Left ventricle myocardium inferior (tissue), 1 donor: Measurements from ENCODE around the gene HBA1. TPM values are rescaled to one million over a fixed set of nuclear protein-coding genes. Genes with fewer than 3 reads are reported as not detected.

Experiments
- DNase-seq: peaks from one replicate; pipeline ENCODE4 v3.0.0-alpha.2; 2020
- H3K27ac ChIP-seq: fragments of 200-600 bp; replicated peaks from 2 replicates; pipeline ENCODE4 v1.8.0; 2021
- H3K27me3 ChIP-seq: fragments of 200-600 bp; 2 replicates; pipeline ENCODE4 v1.8.0; 2021; ENCODE audit warnings: low read depth
- H3K36me3 ChIP-seq: fragments of 200-600 bp; 2 replicates; pipeline ENCODE4 v1.8.0; 2021
- H3K4me1 ChIP-seq: fragments of 200-600 bp; 2 replicates; pipeline ENCODE4 v1.8.0; 2021
- H3K4me3 ChIP-seq: fragments of 200-600 bp; 2 replicates; pipeline ENCODE4 v1.8.0; 2021; ENCODE audit warnings: mild to moderate bottlenecking, moderate library complexity
- H3K9me3 ChIP-seq: fragments of 200-600 bp; replicated peaks from 2 replicates; pipeline ENCODE4 v1.8.0; 2021
- intact Hi-C: fragments of 100-400 bp; cut with micrococcal nuclease; formaldehyde crosslinking; loops from one replicate; pipeline ENCODE4 v1.11.0; 2022
- total RNA-seq: library from RNA; stranded (reverse); fragmentation: NEBNext Ultra II Directional; extraction: Animal tissue kit (Norgen Biotek cat#: 25700); gene quantifications from one replicate; pipeline ENCODE4 v1.2.1, GENCODE V29; 2021
- TF ChIP-seq, protein P1 (sequence below): fragments of 200-600 bp; IDR thresholded peaks from 2 replicates; pipeline ENCODE4 v1.8.0; 2021; ENCODE audit warnings: antibody characterized with exemption, mild to moderate bottlenecking, borderline replicate concordance
- donor health status: DM: no; HTN: yes; CAD: no; lungs with severe emphysema.

HBA1 gene
- total RNA-seq, 1 donor from 2014 or later, result 78.7 TPM

- intact Hi-C loops, result no loop called here
- no peak overlapping the region for H3K27ac ChIP-seq
- no peaks in the 10 kb centered on the region for H3K36me3 ChIP-seq
- TF ChIP-seq, protein P1, sequence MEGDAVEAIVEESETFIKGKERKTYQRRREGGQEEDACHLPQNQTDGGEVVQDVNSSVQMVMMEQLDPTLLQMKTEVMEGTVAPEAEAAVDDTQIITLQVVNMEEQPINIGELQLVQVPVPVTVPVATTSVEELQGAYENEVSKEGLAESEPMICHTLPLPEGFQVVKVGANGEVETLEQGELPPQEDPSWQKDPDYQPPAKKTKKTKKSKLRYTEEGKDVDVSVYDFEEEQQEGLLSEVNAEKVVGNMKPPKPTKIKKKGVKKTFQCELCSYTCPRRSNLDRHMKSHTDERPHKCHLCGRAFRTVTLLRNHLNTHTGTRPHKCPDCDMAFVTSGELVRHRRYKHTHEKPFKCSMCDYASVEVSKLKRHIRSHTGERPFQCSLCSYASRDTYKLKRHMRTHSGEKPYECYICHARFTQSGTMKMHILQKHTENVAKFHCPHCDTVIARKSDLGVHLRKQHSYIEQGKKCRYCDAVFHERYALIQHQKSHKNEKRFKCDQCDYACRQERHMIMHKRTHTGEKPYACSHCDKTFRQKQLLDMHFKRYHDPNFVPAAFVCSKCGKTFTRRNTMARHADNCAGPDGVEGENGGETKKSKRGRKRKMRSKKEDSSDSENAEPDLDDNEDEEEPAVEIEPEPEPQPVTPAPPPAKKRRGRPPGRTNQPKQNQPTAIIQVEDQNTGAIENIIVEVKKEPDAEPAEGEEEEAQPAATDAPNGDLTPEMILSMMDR, result no peak
- peak; percentile 29 for DNase-seq
- H3K27me3 ChIP-seq, result peaks cover 68% of the 10 kb centered on the region
- no peak overlapping the region for H3K4me3 ChIP-seq
- no peaks in the 10 kb centered on the region for H3K9me3 ChIP-seq
- peaks cover 25% of the 10 kb centered on the region for H3K4me1 ChIP-seq
These were observed 928 bp downstream of the HBA1 start for GRCh38 chr16:177394-177822.

DNA sequence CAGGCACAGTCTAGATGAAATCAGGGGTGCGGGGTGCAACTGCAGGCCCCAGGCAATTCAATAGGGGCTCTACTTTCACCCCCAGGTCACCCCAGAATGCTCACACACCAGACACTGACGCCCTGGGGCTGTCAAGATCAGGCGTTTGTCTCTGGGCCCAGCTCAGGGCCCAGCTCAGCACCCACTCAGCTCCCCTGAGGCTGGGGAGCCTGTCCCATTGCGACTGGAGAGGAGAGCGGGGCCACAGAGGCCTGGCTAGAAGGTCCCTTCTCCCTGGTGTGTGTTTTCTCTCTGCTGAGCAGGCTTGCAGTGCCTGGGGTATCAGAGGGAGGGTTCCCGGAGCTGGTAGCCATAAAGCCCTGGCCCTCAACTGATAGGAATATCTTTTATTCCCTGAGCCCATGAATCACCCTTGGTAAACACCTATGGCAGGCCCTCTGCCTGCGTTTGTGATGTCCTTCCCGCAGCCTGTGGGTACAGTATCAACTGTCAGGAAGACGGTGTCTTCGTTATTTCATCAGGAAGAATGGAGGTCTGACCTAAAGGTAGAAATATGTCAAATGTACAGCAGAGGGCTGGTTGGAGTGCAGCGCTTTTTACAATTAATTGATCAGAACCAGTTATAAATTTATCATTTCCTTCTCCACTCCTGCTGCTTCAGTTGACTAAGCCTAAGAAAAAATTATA, 1.6 kb downstream of the HBA1 start:
- no peak overlapping the region for H3K27ac ChIP-seq
- peaks cover 25% of the 10 kb centered on the region for H3K4me1 ChIP-seq
- TF ChIP-seq, protein P1, result no peak
- intact Hi-C loops, result no loop called here
- no peak overlapping the region for H3K4me3 ChIP-seq
- H3K27me3 ChIP-seq, result peaks cover 67% of the 10 kb centered on the region
- no peak for DNase-seq
- no peaks in the 10 kb centered on the region for H3K9me3 ChIP-seq
- no peaks in the 10 kb centered on the region for H3K36me3 ChIP-seq

- Histone ChIP-seq H3K27me3 (peaks cover 62% of the 10 kb centered on the region), H3K27ac (no peak overlapping the region), H3K36me3 (no peaks in the 10 kb centered on the region), H3K4me3 (no peak overlapping the region), H3K4me1 (peaks cover 25% of the 10 kb centered on the region), H3K9me3 (no peaks in the 10 kb centered on the region)
- DNase-seq, result no peak
- intact Hi-C loops, result no loop called here
- TF ChIP-seq, protein P1, result no peak
These were observed 2.2 kb downstream of the HBA1 start for GRCh38 chr16:178668-179015.

DNA sequence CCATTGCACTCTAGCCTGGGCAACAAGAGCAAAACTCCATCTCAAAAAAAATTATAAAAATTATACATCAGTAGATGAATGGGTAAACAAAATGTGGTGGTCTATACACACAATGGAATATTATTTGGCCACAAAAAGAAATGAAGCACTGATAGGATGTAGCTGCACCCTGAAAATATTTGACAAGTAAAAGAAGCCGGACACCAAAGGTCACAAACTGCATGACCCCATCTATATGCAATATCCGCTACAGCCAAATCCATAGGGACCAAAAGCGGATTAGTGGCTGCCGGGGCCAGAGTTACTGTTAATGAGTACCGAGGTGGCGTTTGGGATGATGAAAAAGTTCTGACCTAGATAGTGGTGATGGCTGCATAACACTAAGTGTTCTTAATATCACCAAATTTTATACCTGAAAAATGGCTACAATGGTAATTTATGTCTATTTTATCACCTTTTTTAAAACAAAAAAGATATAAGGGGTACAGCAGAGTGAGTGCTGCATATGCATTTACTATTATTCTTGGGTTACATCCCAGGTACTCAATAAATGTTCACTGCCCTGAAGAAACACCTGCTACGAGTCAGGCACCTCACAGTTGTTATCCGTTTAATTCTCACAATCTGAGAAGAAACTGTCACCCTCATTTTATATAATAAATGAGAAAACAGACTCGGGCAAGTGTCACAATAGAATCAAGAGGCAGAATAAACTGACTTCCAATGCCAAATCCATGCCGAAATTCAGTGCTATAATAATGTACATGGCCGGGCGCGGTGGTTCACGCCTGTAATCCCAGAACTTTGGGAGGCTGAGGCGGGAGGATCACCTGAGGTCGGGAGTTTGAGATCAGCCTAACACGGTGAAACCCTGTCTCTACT, 3.0 kb downstream of the HBA1 start:
- H3K27ac ChIP-seq, result no peak overlapping the region
- no peaks in the 10 kb centered on the region for H3K9me3 ChIP-seq
- TF ChIP-seq, protein P1, result no peak
- peaks cover 25% of the 10 kb centered on the region for H3K4me1 ChIP-seq
- peak overlapping the region; percentile 58 for H3K4me3 ChIP-seq
- H3K36me3 ChIP-seq, result no peaks in the 10 kb centered on the region
- intact Hi-C loops, result no loop called here
- H3K27me3 ChIP-seq, result peaks cover 61% of the 10 kb centered on the region
- DNase-seq, result no peak

GRCh38 chr16:180101-180675, 3.7 kb downstream of the HBA1 start, which contains the start of gene HBQ1:
HBQ1 (plus strand) TSS chr16:180459; CDS start chr16:180487, 28 bp downstream.
- Histone ChIP-seq H3K9me3 (no peaks in the 10 kb centered on the region), H3K4me1 (peaks cover 25% of the 10 kb centered on the region), H3K4me3 (peak within 1 kb of the TSS; percentile 58), H3K27me3 (peaks cover 53% of the 10 kb centered on the region), H3K36me3 (no peaks in the 10 kb centered on the region), H3K27ac (no peak within 1 kb of the TSS)
- TF ChIP-seq, protein P1, result peak; percentile 60
- intact Hi-C loops, result no loop called here
- peak; percentile 17 for DNase-seq
